ENCODE data around the gene PCSK4. TPM values are rescaled to one million over a fixed set of nuclear protein-coding genes. Genes with fewer than 3 reads are reported as not detected.

The PCSK4 gene
- total RNA-seq, 1 donor from 2014 or later: 2.5 TPM

DNA sequence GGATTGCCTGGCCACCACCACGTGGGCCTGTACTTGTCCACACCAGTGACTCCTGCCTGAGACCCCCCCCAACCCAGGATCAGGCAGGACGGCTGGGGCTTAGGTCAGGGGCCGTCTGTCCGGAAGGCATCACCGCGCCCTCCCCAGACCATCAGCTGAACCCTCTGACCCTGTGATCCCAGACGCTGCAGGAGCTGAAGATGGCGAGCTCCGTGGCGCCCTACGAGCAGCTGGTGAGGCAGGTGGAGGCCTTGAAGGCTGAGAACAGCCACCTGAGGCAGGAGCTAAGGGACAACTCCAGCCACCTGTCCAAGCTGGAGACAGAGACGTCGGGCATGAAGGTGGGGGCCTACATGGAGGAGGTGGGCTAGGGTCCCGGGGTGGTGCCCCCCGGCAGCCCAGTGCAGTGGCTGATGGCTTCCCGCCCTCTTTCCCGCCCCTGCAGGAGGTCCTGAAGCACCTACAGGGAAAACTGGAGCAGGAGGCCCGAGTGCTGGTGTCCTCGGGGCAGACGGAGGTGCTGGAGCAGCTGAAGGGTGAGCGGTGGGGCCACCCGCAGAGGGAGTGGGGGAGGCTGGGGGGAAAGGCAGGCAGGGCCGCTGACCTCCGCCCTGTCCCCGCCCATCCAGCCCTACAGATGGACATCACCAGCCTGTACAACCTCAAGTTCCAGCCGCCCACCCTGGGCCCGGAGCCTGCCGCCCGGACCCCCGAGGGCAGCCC lies 37.2 kb downstream of the PCSK4 start:
- TF ChIP-seq, protein P1, sequence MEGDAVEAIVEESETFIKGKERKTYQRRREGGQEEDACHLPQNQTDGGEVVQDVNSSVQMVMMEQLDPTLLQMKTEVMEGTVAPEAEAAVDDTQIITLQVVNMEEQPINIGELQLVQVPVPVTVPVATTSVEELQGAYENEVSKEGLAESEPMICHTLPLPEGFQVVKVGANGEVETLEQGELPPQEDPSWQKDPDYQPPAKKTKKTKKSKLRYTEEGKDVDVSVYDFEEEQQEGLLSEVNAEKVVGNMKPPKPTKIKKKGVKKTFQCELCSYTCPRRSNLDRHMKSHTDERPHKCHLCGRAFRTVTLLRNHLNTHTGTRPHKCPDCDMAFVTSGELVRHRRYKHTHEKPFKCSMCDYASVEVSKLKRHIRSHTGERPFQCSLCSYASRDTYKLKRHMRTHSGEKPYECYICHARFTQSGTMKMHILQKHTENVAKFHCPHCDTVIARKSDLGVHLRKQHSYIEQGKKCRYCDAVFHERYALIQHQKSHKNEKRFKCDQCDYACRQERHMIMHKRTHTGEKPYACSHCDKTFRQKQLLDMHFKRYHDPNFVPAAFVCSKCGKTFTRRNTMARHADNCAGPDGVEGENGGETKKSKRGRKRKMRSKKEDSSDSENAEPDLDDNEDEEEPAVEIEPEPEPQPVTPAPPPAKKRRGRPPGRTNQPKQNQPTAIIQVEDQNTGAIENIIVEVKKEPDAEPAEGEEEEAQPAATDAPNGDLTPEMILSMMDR (conservative IDR thresholded peaks at IDR 0.05; ENCODE audit: low read depth, low read length): no peak
- no peak overlapping the region for H3K4me3 ChIP-seq (ENCODE audit: low read depth, low read length)

DNA sequence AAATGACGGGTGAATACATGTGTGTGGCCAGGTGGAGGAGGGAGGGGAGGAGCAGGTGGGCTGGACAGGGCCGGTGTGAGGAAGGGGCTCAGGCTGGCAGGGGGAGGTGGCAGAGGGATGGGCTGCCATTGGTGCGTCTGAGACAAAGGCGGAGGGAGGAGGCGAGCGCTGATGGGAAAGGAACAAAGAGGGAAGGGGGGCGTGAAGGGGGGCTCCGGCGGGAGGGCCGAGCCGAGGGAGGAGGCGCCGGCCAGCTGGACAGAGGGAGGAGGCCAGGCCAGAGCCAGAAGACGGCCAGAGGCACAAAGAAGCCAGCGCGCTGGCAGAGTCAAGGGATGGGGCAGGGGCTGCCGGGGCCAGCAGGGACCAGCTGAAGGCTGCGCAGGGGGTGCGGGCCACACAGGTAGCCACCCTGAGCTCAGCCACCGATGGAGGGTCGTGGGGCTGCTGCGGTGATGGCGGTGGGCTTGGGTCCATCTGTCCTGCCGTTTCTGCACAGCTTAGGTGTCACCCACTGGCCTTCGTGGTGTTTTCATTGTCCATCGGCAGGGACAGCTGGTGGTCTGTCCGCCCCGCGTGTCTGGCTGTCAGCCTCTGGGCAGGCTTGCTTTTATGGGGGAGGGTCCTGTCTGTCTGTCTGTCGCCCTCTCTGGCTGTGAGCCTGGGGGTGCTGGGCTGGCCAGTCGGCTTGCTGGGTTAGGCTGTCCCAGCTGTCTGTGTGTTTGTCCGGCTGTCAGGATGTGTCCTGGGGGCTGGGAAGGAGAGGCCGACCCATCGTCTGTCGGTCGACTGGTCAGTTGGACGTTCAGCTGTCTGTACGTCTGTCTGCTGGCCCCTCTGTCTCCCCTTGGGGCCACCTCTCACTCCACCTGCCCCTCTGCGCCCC lies 38.0 kb downstream of the PCSK4 start:
- H3K4me3 ChIP-seq (ENCODE audit: low read depth, low read length): no peak overlapping the region
- TF ChIP-seq, protein P1 (conservative IDR thresholded peaks at IDR 0.05; ENCODE audit: low read depth, low read length): no peak
- DNase-seq (ENCODE audit: low read depth): no peak

More for the DNA sequence above, 37.2 kb downstream of the PCSK4 start:
- DNase-seq (ENCODE audit: low read depth): no peak

DNA sequence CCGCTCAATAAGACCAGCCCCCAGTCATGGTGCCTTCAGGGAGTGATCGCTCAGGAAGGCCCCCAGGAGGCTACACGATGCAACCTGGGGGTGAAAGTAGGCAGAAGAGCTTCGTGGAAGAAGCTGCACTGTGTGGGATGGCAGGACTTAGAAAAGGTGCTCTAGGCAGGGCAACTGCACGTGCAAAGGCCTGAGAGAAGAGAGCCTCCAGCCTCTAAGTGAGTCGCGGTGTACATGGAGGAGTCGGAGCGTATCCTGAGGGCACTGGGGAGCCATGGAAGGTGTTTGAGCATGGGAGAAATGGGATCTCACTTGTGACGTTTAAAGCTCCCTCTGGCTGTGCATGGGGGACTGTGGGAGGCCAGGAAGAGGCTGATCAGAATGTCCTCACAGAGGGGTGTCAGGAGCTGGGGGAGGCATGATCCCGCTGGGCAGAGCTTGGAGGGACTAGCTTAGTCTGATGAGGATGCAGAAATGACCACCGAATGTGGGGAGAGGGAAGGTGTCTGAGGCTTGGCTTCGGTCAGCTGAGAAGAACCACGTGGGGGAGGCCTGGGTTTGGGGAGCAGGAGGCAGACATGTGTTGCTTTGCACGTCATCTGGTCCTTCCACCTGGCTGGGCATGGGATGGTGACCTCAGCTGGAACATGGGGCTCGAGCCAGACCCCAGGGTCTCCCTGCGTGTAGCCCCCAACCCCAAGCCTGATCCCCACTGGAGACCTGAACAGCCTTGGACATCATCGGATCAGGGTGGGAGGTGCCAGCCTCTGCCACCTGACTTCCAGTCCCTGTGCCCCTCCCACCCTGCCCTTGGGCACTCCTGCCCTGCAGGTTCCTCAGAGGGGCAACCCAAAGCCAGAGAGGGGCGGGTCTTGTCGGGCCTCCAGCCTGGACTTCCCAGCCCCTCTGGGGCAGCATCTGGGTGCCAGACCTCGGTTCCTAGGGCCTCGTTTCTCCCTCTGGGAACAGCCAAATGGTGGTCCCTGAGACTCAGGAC lies 39.1 kb downstream of the PCSK4 start:
- TF ChIP-seq, protein P1 (conservative IDR thresholded peaks at IDR 0.05; ENCODE audit: low read depth, low read length): no peak

DNA sequence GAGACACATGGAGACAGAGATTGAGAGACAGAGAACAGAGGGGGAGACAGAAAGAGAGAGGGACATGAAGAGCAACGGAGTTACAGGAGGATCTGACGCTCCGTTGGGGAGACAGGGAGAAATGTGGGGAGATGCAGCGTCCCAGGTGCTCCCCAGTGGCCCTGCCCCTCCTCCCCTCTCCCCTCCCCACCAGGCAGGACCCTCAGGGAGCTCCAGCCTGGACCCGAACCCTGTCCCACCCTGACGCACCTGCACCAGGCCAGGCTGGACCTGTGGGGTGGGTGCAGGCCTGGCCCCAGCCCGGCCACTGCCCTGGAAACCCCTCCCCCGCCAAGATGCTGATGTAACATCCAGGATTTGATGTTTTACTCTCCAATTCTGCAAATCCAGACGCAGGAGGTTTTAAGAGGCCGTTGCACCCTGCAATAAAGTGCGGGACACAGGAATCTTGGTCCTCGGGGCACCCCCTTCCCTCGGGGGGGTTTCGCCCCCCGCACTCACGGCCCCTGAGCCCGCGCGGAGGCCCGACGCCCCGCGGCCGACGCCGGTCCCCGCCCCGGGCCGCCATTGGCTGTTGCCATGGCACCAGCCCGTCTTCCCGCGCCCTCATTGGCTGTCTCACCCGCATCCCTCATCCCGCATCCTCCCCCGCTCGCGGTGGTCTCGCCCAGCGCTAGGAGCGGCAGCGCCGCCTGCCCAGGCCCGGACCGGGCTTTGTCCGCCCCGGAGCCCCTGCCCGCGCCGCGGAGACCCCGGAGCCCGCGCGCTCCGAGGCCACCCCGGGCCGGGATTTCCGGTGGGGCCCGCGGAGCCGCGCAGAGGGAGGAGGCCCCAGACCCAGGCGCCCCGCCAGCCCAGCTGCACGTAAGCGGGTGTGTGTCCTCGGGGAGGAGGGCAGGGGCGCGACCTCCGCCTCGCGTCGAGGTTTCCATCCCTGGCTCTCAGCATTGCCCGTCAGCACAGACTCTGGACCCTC lies 40.4 kb downstream of the PCSK4 start, which contains the start of gene APC2:
Gene APC2 (plus strand): TSS at position 655 of the 976 bp plus-strand sequence. CDS start 2,881 bp downstream, outside the sequence.
- no peak for DNase-seq (ENCODE audit: low read depth)
- no peak within 1 kb of the TSS for H3K4me3 ChIP-seq (ENCODE audit: low read depth, low read length)
- TF ChIP-seq, protein P1 (conservative IDR thresholded peaks at IDR 0.05; ENCODE audit: low read depth, low read length): no peak

More for the DNA sequence above, 39.1 kb downstream of the PCSK4 start:
- no peak for DNase-seq (ENCODE audit: low read depth)
- no peak overlapping the region for H3K4me3 ChIP-seq (ENCODE audit: low read depth, low read length)

DNA sequence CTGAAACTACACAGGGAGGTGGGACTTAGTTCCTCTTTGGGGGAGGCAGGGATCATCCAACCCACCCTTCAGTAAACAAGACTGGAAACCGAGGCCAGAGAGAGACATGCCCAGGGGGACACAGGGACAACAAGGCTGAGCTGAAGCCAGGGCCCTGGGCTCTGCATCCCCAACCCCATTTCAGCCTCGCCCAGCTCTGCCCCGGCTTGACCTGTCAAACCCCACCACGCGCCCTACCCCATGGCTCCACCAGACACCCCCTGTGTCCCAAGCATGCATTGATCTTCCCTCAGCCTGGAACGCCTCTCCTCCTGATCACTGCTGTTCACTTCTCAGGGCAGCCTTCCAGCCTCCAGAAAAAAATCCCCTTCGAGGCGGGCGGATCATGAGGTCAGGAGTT lies 42.2 kb downstream of the PCSK4 start:
- TF ChIP-seq, protein P1 (conservative IDR thresholded peaks at IDR 0.05; ENCODE audit: low read depth, low read length): no peak
- DNase-seq (ENCODE audit: low read depth): no peak
- H3K4me3 ChIP-seq (ENCODE audit: low read depth, low read length): no peak overlapping the region
